NOMO-1 treated with DMSO at 0.1 percent for 48 hours (cell line): ENCODE results near the gene NOL8.
A peak's percentile ranks its signal among the peaks of the same experiment; 100 is the strongest.

ENCODE experiments used
- DNase-seq: peaks from one replicate; lab custom pipeline; 2025; ENCODE audit not compliant: unreplicated experiment; lab: John Stamatoyannopoulos, UW

Gene NOL8

DNA sequence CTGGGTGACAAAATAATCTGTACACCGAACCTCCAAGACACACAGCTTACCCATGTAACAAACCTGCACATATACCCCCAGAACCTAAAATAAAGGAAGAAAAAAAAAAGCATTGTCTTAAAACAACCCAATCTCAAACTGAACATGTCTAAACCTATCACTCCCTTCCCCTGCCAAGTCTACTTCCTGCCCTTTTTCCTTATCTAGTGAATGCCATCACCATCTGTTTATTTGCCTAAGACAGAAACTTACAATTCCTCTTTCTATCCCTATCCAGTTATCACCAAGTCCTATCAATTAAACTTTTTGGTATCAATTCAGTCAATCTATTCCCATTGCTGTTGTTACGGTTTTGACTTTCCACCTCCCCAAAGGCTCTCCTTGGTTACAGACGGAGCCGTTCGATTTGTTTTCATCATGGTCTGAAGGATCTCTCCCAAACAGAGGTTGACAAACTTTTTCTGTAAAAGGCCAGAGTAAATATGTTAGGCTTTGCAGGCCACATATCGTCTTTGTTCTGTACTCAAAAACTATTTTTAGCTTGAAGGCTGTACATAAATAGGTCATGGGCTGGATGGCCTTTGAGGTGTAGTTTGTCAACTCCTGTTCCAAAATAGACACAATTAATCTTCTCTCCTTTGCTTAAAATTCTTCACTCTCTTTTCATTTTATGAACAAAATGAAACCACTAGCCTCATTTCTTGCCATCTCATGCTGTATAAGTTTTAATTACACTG, 12.1 kb downstream of the NOL8 start:
- DNase-seq: no peak

DNA sequence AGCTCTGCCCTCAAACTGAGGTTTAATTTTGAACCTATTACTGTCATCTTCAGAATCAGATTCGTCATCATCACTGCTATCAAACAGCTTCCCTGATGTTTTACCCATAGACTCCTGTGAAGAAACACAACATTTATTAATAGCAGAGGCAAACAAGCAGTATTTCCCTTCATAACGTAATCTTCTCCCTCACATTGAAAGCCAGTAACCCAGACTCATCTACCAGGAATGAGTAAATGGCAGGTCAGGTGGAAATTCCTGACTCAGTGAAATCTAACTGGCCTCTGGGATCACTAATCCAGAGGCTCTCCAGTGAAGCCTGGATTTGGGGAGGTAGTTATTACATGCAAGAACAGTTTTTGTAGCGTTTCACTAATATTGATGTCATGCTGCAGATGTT, 14.6 kb downstream of the NOL8 start:
- no peak for DNase-seq

DNA sequence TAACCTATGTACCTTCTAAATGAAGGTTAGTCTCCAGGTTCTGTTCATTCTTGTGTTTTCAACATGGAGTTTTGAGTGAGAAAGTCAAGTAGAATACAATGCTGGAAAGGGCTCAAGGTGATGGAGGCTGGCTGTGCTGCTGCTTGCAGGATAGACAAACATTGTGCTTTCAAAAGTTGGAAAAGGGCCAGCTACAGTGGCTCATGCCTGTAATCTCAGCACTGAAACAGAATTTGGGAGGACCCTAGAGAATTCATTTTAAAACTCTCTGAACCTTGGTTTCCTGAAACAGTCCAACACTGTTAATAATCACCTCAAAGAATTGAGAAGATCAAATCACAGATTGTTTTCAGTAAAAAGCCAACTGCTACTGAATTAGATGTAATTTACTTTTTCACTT, 16.3 kb downstream of the NOL8 start:
- DNase-seq: no peak

DNA sequence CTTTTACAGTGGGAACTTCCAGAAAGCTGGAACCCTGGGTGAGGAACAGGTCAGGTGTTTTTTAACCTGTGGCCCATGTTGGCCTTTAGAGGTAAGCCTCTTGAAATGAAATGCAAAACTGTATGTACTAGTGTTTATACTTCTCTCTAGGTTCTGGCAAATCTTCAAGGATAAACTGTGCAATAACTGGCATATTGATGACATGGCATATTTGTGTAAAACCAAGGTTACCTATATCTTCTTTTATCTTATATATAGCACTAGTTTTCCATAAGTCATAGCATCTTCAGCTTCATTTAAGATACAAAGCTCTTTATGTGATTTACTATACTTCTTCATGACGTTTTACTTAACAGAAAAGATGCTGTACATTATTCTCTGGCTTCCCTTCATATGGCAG, 24.2 kb downstream of the NOL8 start:
- no peak for DNase-seq

DNA sequence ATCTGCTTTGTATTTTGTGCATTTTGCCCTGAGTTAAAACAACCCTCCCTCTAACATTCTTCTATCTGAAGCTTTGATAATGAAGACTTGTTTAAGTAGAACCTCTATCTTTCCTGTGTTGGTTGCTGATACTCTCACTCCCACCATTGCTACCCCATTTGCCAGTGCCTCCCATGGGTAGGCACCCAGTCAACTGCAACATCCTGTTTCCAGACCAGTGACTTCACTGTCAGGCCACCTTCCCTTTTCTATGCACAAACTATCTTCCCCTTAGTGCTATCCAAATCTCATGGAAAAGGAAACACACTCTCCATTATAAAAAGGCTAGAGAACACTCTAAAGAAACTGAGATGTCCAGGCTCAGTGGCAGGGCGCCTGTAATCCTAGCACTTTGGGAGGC, 26.0 kb downstream of the NOL8 start:
- no peak for DNase-seq

DNA sequence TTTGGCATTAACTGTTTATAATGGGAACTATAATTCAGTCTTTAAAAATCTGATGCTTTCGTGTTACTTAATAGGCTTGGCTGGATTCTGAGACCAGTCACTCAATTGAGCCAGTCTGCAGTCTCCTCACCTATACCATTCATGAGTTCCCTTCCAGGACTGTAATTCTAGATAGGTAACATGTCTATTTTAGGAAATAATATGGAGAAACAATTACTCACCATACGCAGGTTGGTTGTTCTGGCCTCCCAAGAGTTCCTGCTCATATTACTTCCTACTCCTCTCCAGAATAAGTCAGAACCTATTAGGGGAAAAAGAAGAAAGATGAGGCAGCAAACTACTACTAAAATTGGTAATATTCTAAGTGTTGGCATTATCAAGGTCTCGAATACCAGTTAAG, 27.1 kb downstream of the NOL8 start:
- no peak for DNase-seq

DNA sequence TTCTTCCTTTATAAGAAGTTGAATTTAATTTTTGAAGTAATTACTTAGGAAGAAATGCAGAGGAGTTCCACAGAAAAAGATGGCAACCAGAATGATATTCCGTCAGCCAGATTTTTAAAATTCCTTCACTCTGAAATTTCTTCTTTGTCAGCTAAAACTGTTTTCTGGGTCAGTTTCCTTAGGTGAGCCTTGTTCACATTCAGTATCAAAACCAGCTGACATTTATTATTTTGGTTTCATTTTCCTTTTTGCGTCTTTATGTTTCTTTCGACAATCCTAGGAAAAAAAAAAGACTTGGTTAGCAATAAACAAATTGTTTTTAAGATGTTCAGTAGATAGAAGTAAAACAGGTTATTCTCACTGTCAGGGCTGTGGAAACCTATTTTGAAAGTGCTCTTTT, 27.5 kb downstream of the NOL8 start:
- no peak for DNase-seq

DNA sequence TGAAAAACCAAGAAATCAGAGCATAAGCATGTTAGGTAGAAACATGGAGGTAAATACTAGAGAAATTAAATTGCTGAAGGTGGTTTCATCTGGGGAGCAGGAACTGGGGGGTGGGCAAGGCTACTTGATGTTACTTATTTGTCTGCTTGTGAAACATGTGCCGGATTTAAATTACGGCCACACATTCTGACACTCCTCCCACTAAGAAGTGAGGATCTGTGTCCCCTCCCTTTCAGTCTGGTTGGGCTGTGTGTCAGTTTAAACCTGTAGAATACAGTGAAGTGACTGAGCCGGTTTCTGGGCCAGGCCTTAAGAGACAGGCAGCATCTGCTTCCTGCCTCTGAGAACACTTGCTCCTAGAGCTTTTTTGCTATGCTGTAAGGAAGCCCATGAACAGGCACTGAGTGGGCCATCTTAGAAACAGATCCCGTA, 29.3 kb downstream of the NOL8 start:
- DNase-seq: no peak

DNA sequence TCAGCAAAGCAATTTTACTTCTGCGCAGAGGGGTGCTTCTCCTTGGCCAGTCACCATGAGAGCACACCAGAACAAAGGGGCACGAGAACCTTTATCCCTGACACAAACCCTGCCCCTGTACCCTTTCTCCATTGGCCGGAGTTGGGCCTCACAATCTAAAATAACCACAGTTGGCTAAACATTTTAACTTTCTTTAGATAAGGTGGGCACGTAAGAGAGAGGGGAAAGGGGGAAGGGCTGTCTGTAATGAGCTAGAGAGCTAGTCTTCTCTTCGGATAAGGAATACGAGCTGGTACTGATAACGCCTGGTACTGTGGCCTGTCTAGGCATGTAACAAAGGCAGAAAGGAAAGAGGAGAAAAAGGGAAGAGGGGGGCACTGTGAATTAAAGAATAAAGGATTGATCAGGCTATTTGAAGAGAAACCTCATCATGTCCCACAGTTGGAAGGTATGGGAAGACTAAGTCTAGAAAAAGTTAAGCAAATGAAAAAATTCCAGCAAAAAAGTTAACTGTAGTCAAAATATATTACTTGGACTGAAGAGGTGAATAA, 29.8 kb downstream of the NOL8 start:
- DNase-seq: no peak

DNA sequence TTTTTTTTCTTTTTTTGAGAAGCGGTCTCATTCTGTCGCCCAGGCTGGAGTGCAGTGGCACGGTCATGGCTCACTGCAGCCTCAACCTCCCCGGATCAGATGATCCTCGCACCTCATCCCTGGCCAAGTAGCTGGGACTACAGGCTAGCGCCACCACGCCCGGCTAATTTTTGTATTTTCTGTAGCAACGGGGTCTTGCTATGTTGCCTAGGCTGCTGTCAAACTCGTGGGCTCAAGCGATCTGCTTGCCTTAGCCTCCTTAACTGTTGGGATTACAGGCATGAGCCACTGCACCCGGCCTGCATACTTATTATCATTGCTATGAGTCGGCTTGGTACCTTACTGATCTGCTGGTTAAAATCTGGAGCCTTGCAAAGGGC, 30.9 kb downstream of the NOL8 start:
- no peak for DNase-seq

DNA sequence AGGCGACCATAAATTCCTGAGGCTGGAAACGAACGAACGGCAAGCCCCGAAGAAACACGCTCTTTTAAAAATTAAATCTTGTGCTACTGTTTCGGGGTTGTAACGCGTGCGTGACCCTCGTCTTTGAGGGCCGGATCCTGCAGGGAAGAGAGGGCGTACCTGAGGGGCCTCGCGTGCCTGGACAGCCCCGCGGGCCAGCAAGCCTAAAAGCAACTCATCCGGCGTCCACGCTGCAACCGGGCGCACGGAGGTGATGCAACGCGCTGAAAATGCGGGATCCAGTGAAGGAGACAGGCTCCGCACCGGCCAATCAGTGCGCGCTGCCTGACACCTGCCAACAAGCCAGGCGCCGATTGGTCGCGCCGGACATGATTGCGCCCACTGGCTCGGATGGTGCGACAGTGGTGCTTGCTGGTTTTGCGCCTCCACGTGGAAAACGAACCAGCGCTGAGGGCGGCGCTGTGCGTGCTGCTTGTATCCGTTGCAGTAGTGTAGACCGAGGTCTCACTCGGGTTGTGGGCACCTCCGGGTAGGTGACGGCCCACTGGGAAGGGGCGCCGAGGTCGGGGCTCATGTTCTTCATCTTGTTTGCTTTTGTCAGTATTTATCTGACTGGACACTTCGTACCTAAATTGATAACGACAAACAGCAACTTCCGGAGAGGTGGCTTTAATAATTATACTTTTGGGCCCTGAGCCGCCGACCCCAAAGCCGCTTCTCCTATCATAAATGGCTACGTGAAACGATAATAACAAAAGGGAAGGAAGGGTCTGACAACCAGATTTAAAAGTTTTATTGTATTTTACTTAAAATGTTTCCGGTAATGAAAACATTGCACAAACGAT, 31.5 kb downstream of the NOL8 start, which contains the start of gene IARS1:
TSS of gene IARS1 (minus strand) at position 246 of the 845 bp plus-strand sequence. CDS start 4,278 bp downstream, outside the sequence.
- DNase-seq: peak; percentile 95

DNA sequence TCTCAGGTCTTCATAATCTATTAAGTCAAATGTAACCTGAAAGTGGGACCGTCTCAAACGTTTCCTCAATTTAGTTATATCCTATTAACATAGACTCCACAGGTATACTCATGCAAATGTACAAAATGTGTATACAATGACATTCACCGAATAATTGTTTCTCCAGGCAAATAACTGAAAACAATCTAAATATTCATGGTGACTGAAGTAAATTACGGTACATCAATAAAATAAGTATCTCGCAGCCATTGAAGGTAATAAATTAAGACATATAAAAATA, 32.1 kb downstream of the NOL8 start:
- DNase-seq: peak; percentile 7

DNA sequence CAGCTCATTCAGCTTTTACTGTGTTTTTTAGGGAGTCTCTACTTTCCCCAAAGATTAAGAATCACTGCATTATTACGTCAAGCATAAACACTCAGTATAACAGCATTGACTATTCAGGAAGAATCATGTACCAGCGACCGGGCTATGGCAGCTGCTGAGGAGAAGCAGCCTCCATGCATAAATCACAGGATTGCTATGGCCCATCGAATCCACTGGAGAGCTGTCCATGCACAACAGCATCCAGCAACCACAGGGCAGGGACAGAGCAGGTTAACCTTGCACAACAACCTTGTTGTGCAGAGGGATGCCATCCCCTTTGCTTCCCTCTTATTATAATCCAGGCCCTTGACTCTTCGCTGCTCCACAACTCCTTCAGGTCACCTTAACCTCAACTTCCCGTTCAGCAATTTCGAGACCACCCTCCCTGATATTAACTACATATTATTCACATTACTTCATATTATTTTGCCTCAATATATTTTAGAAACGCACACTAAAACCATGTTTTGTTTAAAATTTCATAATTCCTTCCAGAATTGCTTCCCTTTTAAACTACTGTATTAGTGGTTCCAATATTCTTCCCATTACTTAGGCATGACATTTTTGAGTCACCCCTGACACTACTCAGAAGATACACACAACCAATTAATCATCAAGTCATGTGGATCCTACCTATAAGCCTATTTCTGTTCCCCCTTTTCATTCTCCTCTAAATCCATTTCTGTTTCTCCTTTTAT, 32.6 kb downstream of the NOL8 start:
- no peak for DNase-seq

DNA sequence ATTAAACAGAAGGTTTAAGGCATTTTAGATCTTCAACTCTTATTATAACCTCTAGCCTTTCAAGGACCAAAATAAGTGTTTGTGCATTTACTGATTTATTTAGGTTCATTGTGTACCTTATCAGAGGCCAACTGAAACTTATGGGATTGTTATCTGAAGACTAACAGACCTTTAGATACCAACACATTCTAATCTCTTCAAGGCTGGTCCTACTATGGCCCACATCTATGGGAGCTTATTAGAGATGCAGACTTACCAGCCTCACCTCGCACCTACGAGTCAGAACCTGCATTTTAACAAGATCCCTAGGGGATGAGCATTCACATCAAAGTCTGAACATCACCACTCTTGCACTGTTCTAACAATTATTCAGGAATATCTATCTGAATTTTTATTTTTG, 33.6 kb downstream of the NOL8 start:
- no peak for DNase-seq

DNA sequence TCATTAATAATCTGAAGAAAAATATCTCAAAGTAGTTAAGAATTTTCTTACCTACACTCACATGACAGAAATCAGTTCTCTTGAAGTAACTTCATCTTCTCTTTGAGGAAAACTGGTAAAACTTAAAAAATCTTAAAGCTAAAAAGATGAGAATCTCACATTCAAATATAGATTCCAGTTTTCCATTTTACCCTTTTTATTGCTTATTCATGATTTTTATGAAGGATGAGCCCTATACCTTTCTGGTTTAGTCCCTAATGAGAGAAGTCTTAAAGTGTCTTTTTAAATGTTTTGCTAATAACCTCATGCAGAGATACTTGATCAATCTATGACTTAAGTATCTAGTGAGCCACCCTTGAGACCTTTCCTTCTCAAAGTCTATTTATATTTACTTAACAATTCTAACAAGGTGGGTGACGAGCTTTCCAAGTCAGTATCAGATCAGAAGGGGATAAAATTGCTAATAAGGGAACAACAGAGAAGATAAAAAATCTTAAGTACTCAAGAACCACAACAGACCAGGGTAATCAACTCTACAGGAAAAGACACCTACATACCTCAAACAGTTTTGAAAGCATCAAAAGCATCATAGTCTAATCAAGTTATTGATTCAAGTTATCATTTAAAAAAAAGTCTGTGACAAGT, 34.2 kb downstream of the NOL8 start:
- no peak for DNase-seq

DNA sequence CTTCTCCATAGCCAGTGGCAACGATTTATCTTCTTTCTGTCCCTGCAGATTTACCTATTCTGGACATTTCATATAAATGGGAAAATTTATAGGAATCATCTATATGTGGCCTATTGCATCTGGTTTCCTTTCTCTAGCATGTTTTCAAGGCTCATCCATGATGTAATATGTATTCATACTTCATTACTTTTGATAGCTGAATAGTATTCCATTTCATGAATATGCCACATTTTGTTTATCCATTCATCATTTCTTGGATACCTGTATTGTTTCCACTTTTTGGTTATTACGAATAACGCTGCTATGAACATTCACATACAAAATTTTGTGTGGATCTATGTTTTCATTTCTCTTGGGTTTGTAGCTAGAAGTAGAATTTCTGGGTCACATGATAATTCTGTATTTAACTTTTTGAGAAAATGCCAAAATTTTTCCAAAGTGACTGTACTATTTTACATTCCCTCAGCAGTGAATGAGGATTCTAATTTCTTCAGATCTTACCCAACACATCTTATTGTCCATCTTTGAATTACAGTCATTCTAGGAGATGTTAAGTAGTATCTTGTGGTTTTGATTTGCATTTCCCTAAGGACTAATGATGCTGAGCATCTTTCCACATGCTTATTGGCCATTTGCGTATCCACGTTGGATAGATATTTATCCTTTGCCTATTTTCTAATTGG, 35.3 kb downstream of the NOL8 start:
- DNase-seq: no peak

DNA sequence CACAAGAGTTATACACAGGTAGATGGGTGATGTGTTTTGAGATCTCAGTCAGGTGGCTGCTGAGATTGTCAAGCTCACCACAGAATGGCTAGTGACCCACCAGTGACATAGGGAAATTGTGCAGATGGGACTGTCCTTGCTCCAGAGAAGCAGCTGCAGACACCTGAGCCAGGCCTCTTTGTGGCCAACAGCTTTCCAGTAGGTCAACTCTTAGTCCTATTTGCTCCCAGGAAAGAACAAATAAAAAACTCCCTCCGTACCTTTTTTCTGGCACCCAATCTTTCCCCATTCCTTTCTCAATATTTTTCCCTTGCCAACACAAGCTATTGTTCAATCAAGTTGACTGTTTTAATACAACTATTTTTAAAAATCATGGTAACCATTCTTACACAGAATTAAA, 45.8 kb downstream of the NOL8 start:
- no peak for DNase-seq

DNA sequence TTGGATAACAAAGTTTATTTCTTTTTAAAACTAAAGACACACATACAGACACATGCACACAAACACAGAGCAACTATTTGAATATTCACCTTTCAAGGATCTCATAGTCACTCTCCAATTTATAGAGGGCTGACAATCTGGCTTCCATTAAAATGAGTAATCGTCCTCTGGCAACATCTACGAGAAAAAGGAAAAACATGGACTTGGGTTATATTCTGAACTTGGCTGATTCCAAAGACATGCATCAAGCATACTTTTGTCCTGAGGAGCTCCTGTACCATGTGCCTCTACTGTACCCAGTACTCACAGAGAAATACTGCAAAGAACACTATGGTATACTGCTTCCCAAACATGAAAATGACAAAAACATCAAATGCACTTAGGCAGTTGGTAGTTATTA, 47.0 kb downstream of the NOL8 start:
- DNase-seq: no peak

DNA sequence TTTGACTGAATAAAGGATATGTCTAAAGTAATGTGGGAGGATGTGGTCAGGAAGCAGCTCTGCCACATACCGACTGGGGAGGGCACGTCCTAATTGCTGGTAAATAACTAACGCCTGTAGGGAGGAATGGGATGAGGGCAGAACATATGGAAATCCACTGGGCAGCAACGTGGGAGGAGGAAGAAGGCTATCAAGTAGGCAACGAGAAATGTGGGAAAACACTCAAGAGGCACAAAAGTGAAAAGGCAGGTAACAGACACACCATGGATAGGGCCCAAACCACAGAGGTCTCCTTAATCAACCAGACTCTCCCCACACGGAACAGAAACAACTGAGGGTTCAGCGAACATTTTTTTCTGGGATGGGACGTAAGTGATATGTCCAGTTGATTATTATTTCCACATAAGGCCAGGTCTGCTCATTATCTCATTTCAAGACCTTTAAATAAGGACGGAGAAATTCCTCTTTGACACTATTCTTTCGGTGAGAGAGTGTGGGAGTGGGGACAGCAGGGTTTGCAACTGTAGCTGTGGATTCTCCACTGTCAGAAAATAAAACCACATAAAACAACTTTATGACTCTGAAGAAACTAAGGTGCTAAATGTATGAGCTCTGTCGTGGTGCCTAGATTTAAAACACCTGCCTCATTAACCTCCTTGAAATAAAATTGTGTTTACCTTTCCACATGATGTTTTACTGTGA, 48.7 kb downstream of the NOL8 start:
- no peak for DNase-seq

DNA sequence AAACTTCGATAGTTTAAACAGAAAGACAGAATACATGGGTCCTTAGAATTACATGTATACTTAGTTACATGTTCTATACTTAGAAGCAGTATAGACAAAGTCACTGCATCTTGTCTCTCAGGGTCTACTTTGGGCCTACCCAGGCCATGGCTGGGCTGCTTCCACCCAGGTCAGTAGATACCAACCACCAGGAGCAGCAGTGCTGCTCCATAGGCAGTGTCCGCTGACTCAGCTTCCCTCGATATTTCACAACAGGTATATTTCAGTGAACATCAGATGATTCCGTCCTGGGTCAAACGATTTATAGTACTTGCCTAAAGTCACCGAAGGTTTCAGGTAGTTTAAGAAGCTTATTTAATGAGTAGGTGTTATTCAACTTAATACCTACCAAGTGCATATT, 49.6 kb downstream of the NOL8 start:
- no peak for DNase-seq
